OCI-LY7 (cell line): ENCODE results near the gene WNT3A.

Source experiments
- EZH2phosphoT487 ChIP-seq: fragments of 200-600 bp; sonication (generic); IDR thresholded peaks from 2 replicates; pipeline ENCODE4 v1.6.1; 2018; ENCODE audit warnings: low read depth, borderline replicate concordance, mild to moderate bottlenecking, mixed run types, antibody characterized with exemption, low read length, moderate library complexity, mixed read lengths
- TF ChIP-seq, protein P1 (sequence below): fragments of 200-600 bp; sonication (generic); conservative IDR thresholded peaks from 2 replicates; pipeline ENCODE4 v1.5.1; 2014; ENCODE audit warnings: mild to moderate bottlenecking, antibody characterized with exemption, low read length, moderate library complexity, mixed read lengths

DNA sequence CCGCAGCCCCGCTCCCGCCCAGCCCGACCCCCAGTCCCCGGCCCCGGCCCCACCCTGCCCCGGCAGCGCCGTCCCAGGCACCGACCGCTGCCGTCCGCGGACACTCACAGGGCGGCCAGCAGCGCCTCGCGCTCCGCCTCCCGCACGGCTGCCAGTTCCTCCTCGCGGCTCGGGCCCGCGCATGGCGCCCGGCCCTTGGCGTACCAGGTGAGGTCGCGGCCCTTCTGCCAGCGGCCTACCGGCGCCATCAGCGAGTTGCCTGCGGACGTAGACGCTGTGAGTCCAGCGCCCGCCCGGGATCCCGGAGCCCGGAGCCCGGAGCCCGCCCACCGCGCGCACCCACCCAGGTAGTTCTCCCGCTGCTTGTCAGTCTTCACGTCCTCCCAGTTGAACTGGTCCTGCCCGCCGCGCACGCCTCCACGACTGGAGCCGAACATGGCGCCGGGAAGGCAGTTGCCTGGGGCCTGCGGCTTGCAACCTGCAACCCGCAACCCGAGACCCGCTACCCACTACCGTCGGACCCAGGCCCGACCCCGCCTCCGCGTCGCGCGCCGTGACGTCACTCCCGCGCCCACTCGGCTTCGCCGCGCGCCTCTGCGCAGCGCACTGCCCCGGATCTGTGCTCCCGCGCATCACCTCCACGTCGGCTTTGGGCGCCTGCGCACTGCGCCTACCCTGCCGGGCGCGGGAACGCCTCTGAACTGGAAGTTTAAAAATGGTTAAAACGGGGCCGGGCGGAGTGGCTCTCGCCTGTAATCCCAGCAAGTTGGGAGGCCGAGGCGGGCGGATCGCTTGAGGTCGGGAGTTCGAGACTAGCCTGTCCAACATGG is 96.2 kb downstream of the WNT3A start, which contains the start of gene C1orf35:
- TF ChIP-seq, protein P1, sequence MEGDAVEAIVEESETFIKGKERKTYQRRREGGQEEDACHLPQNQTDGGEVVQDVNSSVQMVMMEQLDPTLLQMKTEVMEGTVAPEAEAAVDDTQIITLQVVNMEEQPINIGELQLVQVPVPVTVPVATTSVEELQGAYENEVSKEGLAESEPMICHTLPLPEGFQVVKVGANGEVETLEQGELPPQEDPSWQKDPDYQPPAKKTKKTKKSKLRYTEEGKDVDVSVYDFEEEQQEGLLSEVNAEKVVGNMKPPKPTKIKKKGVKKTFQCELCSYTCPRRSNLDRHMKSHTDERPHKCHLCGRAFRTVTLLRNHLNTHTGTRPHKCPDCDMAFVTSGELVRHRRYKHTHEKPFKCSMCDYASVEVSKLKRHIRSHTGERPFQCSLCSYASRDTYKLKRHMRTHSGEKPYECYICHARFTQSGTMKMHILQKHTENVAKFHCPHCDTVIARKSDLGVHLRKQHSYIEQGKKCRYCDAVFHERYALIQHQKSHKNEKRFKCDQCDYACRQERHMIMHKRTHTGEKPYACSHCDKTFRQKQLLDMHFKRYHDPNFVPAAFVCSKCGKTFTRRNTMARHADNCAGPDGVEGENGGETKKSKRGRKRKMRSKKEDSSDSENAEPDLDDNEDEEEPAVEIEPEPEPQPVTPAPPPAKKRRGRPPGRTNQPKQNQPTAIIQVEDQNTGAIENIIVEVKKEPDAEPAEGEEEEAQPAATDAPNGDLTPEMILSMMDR = no peak
- no peak for TF ChIP-seq EZH2phosphoT487
